Peyer's patch (tissue), 4 donors: ENCODE data around the gene IQCM.

Experiments used
- POLR2A ChIP-seq, 2 donors: fragments of 450-650 bp; IDR thresholded peaks; one replicate each; pipeline ENCODE4 v1.5.1; 2017; ENCODE audit warnings: antibody characterized with exemption in 2 of 2, mild to moderate bottlenecking in 2 of 2, moderate library complexity in 2 of 2
- TF ChIP-seq, protein P1 (sequence below), 6 experiments: fragments of 450-650 bp in 4 of 6; fragments of 200-600 bp in 2 of 6; sonication (generic) in 1 of 6; IDR thresholded peaks; one replicate each; pipeline ENCODE4 v1.5.1; 2017 to 2019; ENCODE audit warnings: antibody characterized with exemption in 6 of 6, mild to moderate bottlenecking in 3 of 6, moderate library complexity in 1 of 6

GRCh38 chr4:149801416-149801815 lies 14.2 kb downstream of the IQCM start:
- TF ChIP-seq, protein P1, sequence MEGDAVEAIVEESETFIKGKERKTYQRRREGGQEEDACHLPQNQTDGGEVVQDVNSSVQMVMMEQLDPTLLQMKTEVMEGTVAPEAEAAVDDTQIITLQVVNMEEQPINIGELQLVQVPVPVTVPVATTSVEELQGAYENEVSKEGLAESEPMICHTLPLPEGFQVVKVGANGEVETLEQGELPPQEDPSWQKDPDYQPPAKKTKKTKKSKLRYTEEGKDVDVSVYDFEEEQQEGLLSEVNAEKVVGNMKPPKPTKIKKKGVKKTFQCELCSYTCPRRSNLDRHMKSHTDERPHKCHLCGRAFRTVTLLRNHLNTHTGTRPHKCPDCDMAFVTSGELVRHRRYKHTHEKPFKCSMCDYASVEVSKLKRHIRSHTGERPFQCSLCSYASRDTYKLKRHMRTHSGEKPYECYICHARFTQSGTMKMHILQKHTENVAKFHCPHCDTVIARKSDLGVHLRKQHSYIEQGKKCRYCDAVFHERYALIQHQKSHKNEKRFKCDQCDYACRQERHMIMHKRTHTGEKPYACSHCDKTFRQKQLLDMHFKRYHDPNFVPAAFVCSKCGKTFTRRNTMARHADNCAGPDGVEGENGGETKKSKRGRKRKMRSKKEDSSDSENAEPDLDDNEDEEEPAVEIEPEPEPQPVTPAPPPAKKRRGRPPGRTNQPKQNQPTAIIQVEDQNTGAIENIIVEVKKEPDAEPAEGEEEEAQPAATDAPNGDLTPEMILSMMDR (IDR thresholded peaks at IDR 0.05), result no peak
- TF ChIP-seq POLR2A (IDR thresholded peaks at IDR 0.05), result no peak
